Ovary (tissue), 9 donors: ENCODE data around the gene GRIN3A. TPM values are rescaled to one million over a fixed set of nuclear protein-coding genes. Genes with fewer than 3 reads are reported as not detected.
"Not testable (repeated sequence)": the region's sequence is repeated elsewhere in the genome, so short reads cannot be mapped to it uniquely, and the experiment has no call there.

ENCODE experiments used
- DNase-seq, 5 donors: peaks; one replicate each; pipeline ENCODE4 v3.0.0-alpha.2; 2019 to 2020
- H3K27ac ChIP-seq, 2 donors: fragments of 200-600 bp; one replicate each; pipeline versions ENCODE4 v1.5.1 to v1.8.0; 2019 to 2022
- H3K27me3 ChIP-seq: fragments of 200-600 bp; one replicate; pipeline ENCODE4 v1.8.0; 2022
- H3K36me3 ChIP-seq: fragments of 200-600 bp; sonication (generic); one replicate; pipeline ENCODE4 v1.5.1; 2019
- H3K4me1 ChIP-seq: one replicate; pipeline ENCODE4 v1.8.1; 2013; ENCODE audit warnings: mild to moderate bottlenecking, moderate library complexity; ENCODE audit not compliant: insufficient read depth
- H3K4me3 ChIP-seq: fragments of 200-600 bp; sonication (generic); one replicate; pipeline ENCODE4 v1.5.1; 2017
- H3K9me3 ChIP-seq, 2 donors: fragments of 200-600 bp in 1 of 2; sonication (generic) in 1 of 2; one replicate each; pipeline versions ENCODE4 v1.5.1 to v1.8.1; 2013 to 2019; ENCODE audit warnings: mild to moderate bottlenecking in 1 of 2, moderate library complexity in 1 of 2
- EP300 ChIP-seq: sonication (generic); formaldehyde crosslinking; IDR thresholded peaks from one replicate; pipeline ENCODE4 v1.6.1; 2017; ENCODE audit warnings: antibody characterized with exemption
- POLR2A ChIP-seq: fragments of 450-650 bp; IDR thresholded peaks from one replicate; pipeline ENCODE4 v1.6.1; 2017; ENCODE audit warnings: antibody characterized with exemption, mild to moderate bottlenecking, moderate library complexity
- WGBS, 3 donors: extraction: QIAGEN DNeasy Blood & Tissue Kit in 1 of 3; methylation state at CpG; one replicate each; pipeline versions ENCODE4 v1.1.5 to v1.1.7; 2013 to 2017; 5-methylcytosine and 5-hydroxymethylcytosine counted together
- intact Hi-C, 4 donors: fragments of 100-400 bp; cut with DNase I; formaldehyde crosslinking; loops; one replicate each; pipeline versions ENCODE4 v1.11.0 to v1.15.1; 2022 to 2023
- polyA plus RNA-seq, 2 donors: library from polyadenylated mRNA; stranded (reverse); fragments of 200-250 nt in 1 of 2; fragments of 350-450 nt in 1 of 2; fragmentation: Illumina TruSeq in 1 of 2; extraction: RNeasy Lipid Tissue Mini Kit (QIAGEN cat#74804) in 1 of 2; gene quantifications; one replicate each; pipeline ENCODE4 v1.2.3, GENCODE V29; 2013 to 2014
- total RNA-seq, 7 donors: library from RNA; depleted of rRNA in 2 of 7; stranded (reverse); fragments of >200 nt in 2 of 7; fragmentation: NEBNext Ultra II Directional in 3 of 7; extraction: Animal tissue kit (Norgen Biotek cat#: 25700) in 3 of 7; gene quantifications; one replicate each; pipeline versions ENCODE4 v1.1.0 to v1.2.4, GENCODE V29; 2016 to 2023
- TF ChIP-seq, protein P1 (sequence below), 3 donors: fragments of 450-650 bp in 2 of 3; fragments of 200-600 bp in 1 of 3; IDR thresholded peaks; one replicate each; pipeline versions ENCODE4 v1.5.1 to v1.8.0; 2016 to 2022; ENCODE audit warnings: antibody characterized with exemption in 3 of 3, mild to moderate bottlenecking in 1 of 3
- donor health status: DM: no; HTN: no; CAD: no; lungs with moderate emphysema.
- donor health status: DM: no; HTN: no; CAD: no.
- donor health status: Bipolar disorder and iron deficiency.
- donor health status: DM: yes; HTN: yes; CAD: no.
- donor health status: DM: no; HTN: no; CAD: no.
- donor health status: DM: yes; HTN: yes; CAD: no.

Gene GRIN3A
- total and polyA plus RNA-seq, 9 donors = 0.02 to 1.00 (median 0.24) TPM

DNA sequence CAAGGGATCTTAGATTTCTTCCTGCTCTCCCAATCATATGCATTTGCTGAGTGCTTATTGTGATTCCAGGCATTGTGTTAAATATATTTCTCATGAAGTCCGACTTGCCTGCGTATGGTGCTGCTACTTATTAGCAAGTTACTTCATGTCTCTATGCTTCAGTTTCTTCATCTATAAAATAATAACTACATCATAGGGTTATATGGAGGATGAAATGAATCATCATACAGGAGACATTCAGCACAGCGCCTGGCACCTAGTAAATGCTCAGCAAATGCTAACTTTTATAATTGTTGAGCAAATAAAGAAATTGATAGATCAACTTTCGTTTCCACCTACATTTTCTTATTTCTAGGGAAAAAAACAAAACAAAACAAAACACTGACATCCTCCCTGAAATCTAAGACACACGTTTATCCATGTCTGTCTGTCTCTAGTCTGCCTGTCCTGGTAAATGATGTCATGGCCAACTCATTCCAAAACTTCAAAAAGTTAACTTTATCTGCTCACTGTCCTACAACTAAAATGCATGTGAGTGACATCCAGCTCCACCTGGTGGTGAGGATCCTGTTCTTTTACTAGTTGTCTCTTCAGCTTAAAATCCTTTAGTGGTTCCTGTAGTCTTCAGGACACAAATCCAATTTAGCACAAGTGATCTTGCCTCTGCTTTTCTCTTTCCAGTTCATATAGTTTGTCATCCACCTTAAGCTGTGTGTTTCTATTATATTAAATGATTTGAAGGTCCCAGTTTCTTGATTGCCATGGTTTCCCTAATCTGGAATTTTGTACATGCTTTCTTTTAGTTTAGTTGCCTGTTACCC lies 171.3 kb downstream of the GRIN3A start:
- no peak for DNase-seq
- Histone ChIP-seq H3K9me3 (no peaks in the 10 kb centered on the region), H3K27ac (no peak overlapping the region), H3K27me3 (no peaks in the 10 kb centered on the region), H3K4me1 (no peaks in the 10 kb centered on the region), H3K4me3 (no peak overlapping the region), H3K36me3 (no peaks in the 10 kb centered on the region)
- 83 to 86% (median 86%) methylated on average over 5 of the region's 5 CpGs for WGBS, 3 donors
- intact Hi-C loops = no loop called here
- no peak for TF ChIP-seq POLR2A
- TF ChIP-seq, protein P1, sequence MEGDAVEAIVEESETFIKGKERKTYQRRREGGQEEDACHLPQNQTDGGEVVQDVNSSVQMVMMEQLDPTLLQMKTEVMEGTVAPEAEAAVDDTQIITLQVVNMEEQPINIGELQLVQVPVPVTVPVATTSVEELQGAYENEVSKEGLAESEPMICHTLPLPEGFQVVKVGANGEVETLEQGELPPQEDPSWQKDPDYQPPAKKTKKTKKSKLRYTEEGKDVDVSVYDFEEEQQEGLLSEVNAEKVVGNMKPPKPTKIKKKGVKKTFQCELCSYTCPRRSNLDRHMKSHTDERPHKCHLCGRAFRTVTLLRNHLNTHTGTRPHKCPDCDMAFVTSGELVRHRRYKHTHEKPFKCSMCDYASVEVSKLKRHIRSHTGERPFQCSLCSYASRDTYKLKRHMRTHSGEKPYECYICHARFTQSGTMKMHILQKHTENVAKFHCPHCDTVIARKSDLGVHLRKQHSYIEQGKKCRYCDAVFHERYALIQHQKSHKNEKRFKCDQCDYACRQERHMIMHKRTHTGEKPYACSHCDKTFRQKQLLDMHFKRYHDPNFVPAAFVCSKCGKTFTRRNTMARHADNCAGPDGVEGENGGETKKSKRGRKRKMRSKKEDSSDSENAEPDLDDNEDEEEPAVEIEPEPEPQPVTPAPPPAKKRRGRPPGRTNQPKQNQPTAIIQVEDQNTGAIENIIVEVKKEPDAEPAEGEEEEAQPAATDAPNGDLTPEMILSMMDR (IDR thresholded peaks at IDR 0.05) = no peak
- no peak for TF ChIP-seq EP300

DNA sequence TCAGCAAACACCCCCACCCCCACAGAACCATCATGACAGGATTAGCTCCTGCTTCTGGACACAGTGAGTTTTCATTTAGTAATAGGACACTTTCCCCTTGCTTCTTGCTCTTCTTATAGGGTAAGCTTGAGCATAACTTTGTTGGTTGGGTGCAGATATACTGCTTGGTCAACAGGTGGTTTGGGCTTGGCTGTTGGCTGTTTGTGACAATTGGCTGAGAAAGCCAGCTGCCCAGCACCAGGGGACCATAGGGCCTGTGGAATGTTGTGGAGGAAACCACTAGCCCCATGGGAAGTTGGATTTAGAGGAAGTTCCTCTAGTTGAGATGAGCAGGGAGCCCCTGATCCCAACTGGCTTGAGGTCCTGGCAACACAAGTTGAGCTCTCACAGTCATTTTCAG lies 174.2 kb downstream of the GRIN3A start:
- no peaks in the 10 kb centered on the region for H3K36me3 ChIP-seq
- no peaks in the 10 kb centered on the region for H3K4me1 ChIP-seq
- H3K27me3 ChIP-seq = no peaks in the 10 kb centered on the region
- H3K4me3 ChIP-seq = no peak overlapping the region
- DNase-seq = no peak
- intact Hi-C loops = no loop called here
- H3K9me3 ChIP-seq = no peaks in the 10 kb centered on the region
- TF ChIP-seq, protein P1 (IDR thresholded peaks at IDR 0.05) = no peak
- TF ChIP-seq EP300 = no peak
- no peak for TF ChIP-seq POLR2A
- H3K27ac ChIP-seq = no peak overlapping the region

DNA sequence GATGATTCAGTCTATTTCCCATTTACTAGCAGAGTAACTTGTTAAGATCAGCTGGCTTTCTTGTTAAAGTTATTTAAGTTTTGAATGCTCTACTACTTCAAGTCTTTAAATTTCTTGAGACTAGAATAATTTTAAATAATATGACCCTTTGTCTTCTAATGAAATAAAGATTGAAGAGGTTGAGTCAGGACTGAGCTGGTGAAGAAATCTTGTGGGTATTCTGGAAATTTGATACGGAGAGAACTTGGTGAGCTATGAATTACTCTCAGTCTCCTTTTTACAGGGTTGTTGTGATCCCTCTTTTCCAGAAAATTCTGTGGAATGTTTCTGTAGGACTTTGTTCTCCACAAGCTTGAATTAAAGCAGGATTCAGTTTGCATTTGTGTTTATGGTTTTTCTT lies 175.5 kb downstream of the GRIN3A start:
- intact Hi-C loops = no loop called here
- DNase-seq = no peak
- no peaks in the 10 kb centered on the region for H3K36me3 ChIP-seq

DNA sequence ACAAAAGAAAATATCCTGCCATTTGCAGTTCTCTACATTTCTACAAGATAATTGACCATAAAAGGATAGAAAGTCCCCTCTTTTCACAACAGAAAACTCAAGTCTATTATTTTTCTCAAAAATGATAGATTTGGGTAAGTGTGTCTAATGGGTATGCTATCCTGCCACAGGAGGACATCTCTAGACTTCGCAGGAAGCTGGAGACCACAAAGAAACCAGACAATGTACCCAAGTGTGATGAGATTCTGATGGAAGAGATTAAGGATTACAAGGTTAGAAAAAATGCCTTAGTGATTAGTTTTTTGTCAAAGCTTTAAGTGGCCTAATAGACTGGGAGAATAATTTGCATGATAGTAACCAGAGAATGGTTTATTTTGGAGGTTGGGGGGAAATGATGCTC lies 176.7 kb downstream of the GRIN3A start:
- WGBS, 3 donors = 99 to 100% (median 100%) methylated on average over 1 of the region's 1 CpG
- intact Hi-C loops = no loop called here
- TF ChIP-seq POLR2A = no peak
- TF ChIP-seq EP300 = no peak
- TF ChIP-seq, protein P1 (IDR thresholded peaks at IDR 0.05) = no peak
- Histone ChIP-seq H3K9me3 (no peaks in the 10 kb centered on the region), H3K27me3 (no peaks in the 10 kb centered on the region), H3K36me3 (no peaks in the 10 kb centered on the region), H3K4me1 (no peaks in the 10 kb centered on the region), H3K4me3 (no peak overlapping the region), H3K27ac (no peak overlapping the region)
- no peak for DNase-seq

More for the DNA sequence above, 175.5 kb downstream of the GRIN3A start:
- no peak overlapping the region for H3K27ac ChIP-seq
- no peaks in the 10 kb centered on the region for H3K4me1 ChIP-seq
- H3K9me3 ChIP-seq = no peaks in the 10 kb centered on the region
- no peak overlapping the region for H3K4me3 ChIP-seq
- no peaks in the 10 kb centered on the region for H3K27me3 ChIP-seq
- WGBS, 3 donors = 90 to 99% (median 92%) methylated on average over 1 of the region's 1 CpG
- TF ChIP-seq, protein P1 (IDR thresholded peaks at IDR 0.05) = no peak
- TF ChIP-seq EP300 = no peak

DNA sequence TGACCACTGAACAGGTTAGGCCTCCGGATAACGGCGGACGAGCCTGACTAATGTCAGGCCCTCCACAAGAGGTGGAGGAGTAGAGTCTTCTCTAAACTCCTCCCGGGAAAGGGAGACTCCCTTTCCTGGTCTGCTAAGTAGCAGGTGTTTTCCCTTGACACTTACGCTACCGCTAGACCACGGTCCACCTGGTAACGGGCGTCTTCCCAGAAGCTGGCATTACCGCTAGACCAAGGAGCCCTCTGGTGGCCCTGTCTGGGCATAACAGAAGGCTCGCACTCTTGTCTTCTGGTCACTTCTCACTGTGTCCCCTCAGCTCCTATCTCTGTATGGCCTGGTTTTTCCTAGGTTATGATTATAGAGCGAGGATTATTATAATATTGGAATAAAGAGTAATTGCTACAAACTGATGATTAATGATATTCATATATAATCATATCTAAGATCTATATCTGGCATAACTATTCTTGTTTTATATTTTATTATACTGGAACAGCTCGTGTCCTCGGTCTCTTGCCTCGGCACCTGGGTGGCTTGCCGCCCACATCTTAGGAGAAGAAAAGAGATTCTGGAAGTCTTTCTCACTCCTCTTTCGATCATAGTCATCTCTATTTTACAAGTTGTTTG lies 188.9 kb downstream of the GRIN3A start:
- H3K27ac ChIP-seq, H3K36me3 ChIP-seq, H3K9me3 ChIP-seq, intact Hi-C loops, H3K4me3 ChIP-seq, H3K27me3 ChIP-seq, DNase-seq, H3K4me1 ChIP-seq: not testable (repeated sequence)
- WGBS, 3 donors = 76 to 81% (median 80%) methylated on average over 17 to 18 of the region's 18 CpGs
